Neural progenitor cell (in vitro differentiated cells): ENCODE measurements around the gene PEAK1. TPM values are rescaled to one million over a fixed set of nuclear protein-coding genes. Genes with fewer than 3 reads are reported as not detected.

Experiments
- DNase-seq: peaks from one replicate; pipeline ENCODE4 v3.0.0-alpha.2; 2016; ENCODE audit warnings: low spot score
- H2AFZ ChIP-seq: fragments of 200-600 bp; sonication (generic); replicated peaks from 2 replicates; pipeline ENCODE4 v1.6.1; 2016; ENCODE audit warnings: antibody characterized with exemption
- H3F3A ChIP-seq: fragments of 200-600 bp; sonication (generic); 2 replicates; pipeline ENCODE4 v1.6.1; 2016; ENCODE audit warnings: antibody characterized with exemption, low read depth
- H3K27ac ChIP-seq: fragments of 200-600 bp; sonication (generic); 2 replicates; pipeline ENCODE4 v1.5.1; 2016; ENCODE audit warnings: mild to moderate bottlenecking
- H3K27me3 ChIP-seq: fragments of 200-600 bp; sonication (generic); 2 replicates; pipeline ENCODE4 v1.6.1; 2016; ENCODE audit warnings: mild to moderate bottlenecking, moderate library complexity
- H3K36me3 ChIP-seq: fragments of 200-600 bp; sonication (generic); 2 replicates; pipeline ENCODE4 v1.5.1; 2016
- H3K4me1 ChIP-seq: fragments of 200-600 bp; sonication (generic); 2 replicates; pipeline ENCODE4 v1.6.1; 2016; ENCODE audit warnings: mixed run types
- H3K4me2 ChIP-seq: fragments of 200-600 bp; sonication (generic); 2 replicates; pipeline ENCODE4 v1.6.1; 2016
- H3K4me3 ChIP-seq: fragments of 200-600 bp; sonication (generic); 2 replicates; pipeline ENCODE4 v1.5.1; 2016
- H3K79me2 ChIP-seq: fragments of 200-600 bp; sonication (generic); 2 replicates; pipeline ENCODE4 v1.6.1; 2016; ENCODE audit warnings: low read depth
- H3K9ac ChIP-seq: fragments of 200-600 bp; sonication (generic); 2 replicates; pipeline ENCODE4 v1.6.1; 2016
- H3K9me3 ChIP-seq: fragments of 200-600 bp; sonication (generic); 2 replicates; pipeline ENCODE4 v1.5.1; 2016; ENCODE audit warnings: low read depth
- H4K20me1 ChIP-seq: fragments of 200-600 bp; sonication (generic); 2 replicates; pipeline ENCODE4 v1.6.1; 2016; ENCODE audit warnings: low read depth
- H3K27ac Mint-ChIP-seq: 3 replicates; pipeline ENCODE4 v1.8.0; 2021; ENCODE audit warnings: mixed read lengths
- H3K27me3 Mint-ChIP-seq: 2 replicates; pipeline ENCODE4 v1.8.0; 2022; ENCODE audit warnings: low read depth, mild to moderate bottlenecking, inconsistent platforms, moderate library complexity, mixed read lengths; ENCODE audit not compliant: insufficient read depth
- H3K36me3 Mint-ChIP-seq: 3 replicates; pipeline ENCODE4 v1.8.0; 2021; ENCODE audit warnings: mixed read lengths
- H3K4me1 Mint-ChIP-seq: 3 replicates; pipeline ENCODE4 v1.8.0; 2021; ENCODE audit warnings: mixed read lengths
- H3K4me3 Mint-ChIP-seq: 3 replicates; pipeline ENCODE4 v1.8.0; 2021; ENCODE audit warnings: mild to moderate bottlenecking, moderate library complexity, mixed read lengths
- H3K9me3 Mint-ChIP-seq: 3 replicates; pipeline ENCODE4 v1.8.0; 2020; ENCODE audit warnings: mixed read lengths
- EZH2 ChIP-seq: fragments of 200-600 bp; sonication (generic); IDR thresholded peaks from 2 replicates; pipeline ENCODE4 v1.6.1; 2017; ENCODE audit warnings: antibody characterized with exemption, mild to moderate bottlenecking, moderate library complexity
- EZH2phosphoT487 ChIP-seq: fragments of 200-600 bp; sonication (generic); IDR thresholded peaks from 2 replicates; pipeline ENCODE4 v1.6.1; 2017; ENCODE audit warnings: antibody characterized with exemption
- total RNA-seq: library from RNA; depleted of rRNA; stranded (reverse); fragments of >200 nt; gene quantifications from 2 replicates; pipeline ENCODE4 v1.2.3, GENCODE V29; 2015; ENCODE audit warnings: low replicate concordance
- TF ChIP-seq, protein P1 (sequence below): fragments of 200-600 bp; sonication (generic); IDR thresholded peaks from 2 replicates; pipeline ENCODE4 v1.5.1; 2017; ENCODE audit warnings: antibody characterized with exemption, mild to moderate bottlenecking

The PEAK1 gene
- total RNA-seq, 1 donor from 2014 or later = 30.9 TPM

DNA sequence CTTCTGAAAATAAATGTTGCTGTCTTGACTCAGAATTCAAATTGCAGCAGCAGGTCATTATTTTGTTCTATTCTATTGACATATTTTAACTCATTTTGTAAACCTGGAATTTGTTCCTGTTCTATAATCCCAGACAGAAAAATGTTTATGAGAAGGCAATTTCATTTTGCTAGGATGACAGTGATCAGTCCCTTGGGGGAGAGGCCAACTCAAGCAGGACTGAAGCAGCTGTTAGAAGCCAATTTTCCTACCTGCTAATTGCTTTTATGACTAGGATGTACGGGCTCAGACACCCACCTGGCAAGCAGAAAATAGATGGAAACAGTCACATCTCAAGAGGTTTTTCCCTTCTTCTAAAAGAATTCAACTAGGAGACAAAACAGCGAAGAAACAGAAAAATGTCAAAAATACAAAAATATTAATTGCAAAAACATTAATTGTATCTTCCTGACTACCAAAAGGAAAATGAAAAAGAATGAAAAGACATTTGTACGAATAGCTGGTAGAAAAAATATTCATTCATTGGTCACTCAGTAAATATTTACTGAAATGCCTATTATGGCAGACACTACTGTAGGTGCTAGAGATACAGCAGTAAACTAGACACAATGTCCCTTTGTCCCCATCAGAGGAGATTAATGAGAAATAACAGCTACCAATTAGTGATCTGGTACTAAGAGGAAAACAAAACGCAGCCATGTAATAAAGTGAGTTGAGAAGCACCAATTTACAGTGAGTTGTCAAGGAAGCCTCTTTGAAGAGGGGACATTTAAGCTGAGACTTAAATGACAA, 73.5 kb downstream of the PEAK1 start:
- Histone ChIP-seq H3K27ac (no peak overlapping the region), H3K4me3 (no peak overlapping the region), H3K9ac (no peak overlapping the region), H3K9me3 (no peaks in the 10 kb centered on the region), H3K79me2 (peaks cover 6% of the 10 kb centered on the region), H3K36me3 (no peaks in the 10 kb centered on the region), H3F3A (peaks cover 7% of the 10 kb centered on the region), H3K4me2 (no peak overlapping the region), H4K20me1 (no peaks in the 10 kb centered on the region), H3K4me1 (peaks cover 21% of the 10 kb centered on the region), H2AFZ (no peak overlapping the region), H3K27me3 (no peaks in the 10 kb centered on the region)
- Mint-ChIP-seq H3K36me3 (peaks cover 20% of the 10 kb centered on the region), H3K27me3 (no peaks in the 10 kb centered on the region), H3K27ac (no peak overlapping the region), H3K4me1 (no peaks in the 10 kb centered on the region), H3K4me3 (no peak overlapping the region), H3K9me3 (peaks cover 6% of the 10 kb centered on the region)
- TF ChIP-seq EZH2phosphoT487 = no peak
- TF ChIP-seq, protein P1, sequence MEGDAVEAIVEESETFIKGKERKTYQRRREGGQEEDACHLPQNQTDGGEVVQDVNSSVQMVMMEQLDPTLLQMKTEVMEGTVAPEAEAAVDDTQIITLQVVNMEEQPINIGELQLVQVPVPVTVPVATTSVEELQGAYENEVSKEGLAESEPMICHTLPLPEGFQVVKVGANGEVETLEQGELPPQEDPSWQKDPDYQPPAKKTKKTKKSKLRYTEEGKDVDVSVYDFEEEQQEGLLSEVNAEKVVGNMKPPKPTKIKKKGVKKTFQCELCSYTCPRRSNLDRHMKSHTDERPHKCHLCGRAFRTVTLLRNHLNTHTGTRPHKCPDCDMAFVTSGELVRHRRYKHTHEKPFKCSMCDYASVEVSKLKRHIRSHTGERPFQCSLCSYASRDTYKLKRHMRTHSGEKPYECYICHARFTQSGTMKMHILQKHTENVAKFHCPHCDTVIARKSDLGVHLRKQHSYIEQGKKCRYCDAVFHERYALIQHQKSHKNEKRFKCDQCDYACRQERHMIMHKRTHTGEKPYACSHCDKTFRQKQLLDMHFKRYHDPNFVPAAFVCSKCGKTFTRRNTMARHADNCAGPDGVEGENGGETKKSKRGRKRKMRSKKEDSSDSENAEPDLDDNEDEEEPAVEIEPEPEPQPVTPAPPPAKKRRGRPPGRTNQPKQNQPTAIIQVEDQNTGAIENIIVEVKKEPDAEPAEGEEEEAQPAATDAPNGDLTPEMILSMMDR = no peak
- no peak for DNase-seq

DNA sequence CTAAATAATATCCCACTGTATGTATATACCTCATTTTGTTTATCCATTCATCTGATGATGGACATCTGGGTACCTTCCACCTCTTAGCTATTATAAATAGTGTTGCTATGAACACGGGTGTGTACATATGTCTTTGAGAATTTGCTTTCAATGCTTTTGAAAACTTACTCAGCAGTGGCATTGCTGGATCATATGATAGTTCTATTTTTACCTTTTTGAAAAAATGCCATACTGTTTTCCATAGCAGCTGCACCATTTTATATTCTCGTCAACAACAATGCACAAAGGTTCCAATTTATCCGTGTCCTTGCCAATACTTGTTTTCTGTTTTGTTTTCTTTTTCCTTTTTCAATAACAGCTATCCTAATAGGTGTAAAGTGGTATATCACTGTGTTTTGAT, 77.1 kb downstream of the PEAK1 start:
- Mint-ChIP-seq H3K9me3 (peaks cover 8% of the 10 kb centered on the region), H3K27ac (no peak overlapping the region), H3K27me3 (no peaks in the 10 kb centered on the region), H3K36me3 (peaks cover 23% of the 10 kb centered on the region), H3K4me1 (no peaks in the 10 kb centered on the region), H3K4me3 (no peak overlapping the region)
- H2AFZ ChIP-seq = no peak overlapping the region
- H3K4me3 ChIP-seq = no peak overlapping the region
- no peak overlapping the region for H3K9ac ChIP-seq
- H3K79me2 ChIP-seq = peaks cover 6% of the 10 kb centered on the region
- no peaks in the 10 kb centered on the region for H3F3A ChIP-seq
- H3K36me3 ChIP-seq = no peaks in the 10 kb centered on the region
- no peaks in the 10 kb centered on the region for H3K9me3 ChIP-seq
- no peak for TF ChIP-seq EZH2
- TF ChIP-seq EZH2phosphoT487 = no peak
- TF ChIP-seq, protein P1 = no peak
- no peaks in the 10 kb centered on the region for H3K4me1 ChIP-seq
- no peak overlapping the region for H3K27ac ChIP-seq
- H3K27me3 ChIP-seq = no peaks in the 10 kb centered on the region
- H4K20me1 ChIP-seq = no peaks in the 10 kb centered on the region
- H3K4me2 ChIP-seq = no peak overlapping the region
- no peak for DNase-seq

DNA sequence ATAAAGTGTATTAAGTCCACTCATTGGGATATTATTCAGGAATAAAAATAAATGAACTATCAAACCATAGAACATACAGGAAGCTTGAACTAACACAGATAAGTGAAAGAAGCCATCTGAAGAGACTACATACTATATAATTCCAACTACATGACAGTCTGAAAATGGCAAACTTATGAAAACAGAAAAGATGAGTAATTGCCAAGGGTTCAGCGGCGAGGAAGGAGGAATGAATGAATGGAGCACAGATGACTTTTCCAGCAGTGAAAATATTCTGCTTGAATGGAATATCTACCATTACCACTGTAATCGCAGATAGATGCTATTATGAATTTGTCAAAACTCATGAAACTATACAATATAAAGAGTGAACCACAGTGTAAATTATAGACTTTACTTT, 79.7 kb downstream of the PEAK1 start:
- Mint-ChIP-seq H3K36me3 (peaks cover 12% of the 10 kb centered on the region), H3K27ac (no peak overlapping the region), H3K4me3 (no peak overlapping the region), H3K27me3 (no peaks in the 10 kb centered on the region), H3K4me1 (no peaks in the 10 kb centered on the region), H3K9me3 (peaks cover 8% of the 10 kb centered on the region)
- H3K4me1 ChIP-seq = no peaks in the 10 kb centered on the region
- H3K9ac ChIP-seq = no peak overlapping the region
- H2AFZ ChIP-seq = no peak overlapping the region
- H3K4me2 ChIP-seq = no peak overlapping the region
- no peaks in the 10 kb centered on the region for H3K36me3 ChIP-seq
- no peaks in the 10 kb centered on the region for H3F3A ChIP-seq
- H4K20me1 ChIP-seq = no peaks in the 10 kb centered on the region
- H3K79me2 ChIP-seq = no peaks in the 10 kb centered on the region
- H3K4me3 ChIP-seq = no peak overlapping the region
- DNase-seq = no peak
- H3K9me3 ChIP-seq = no peaks in the 10 kb centered on the region
- no peaks in the 10 kb centered on the region for H3K27me3 ChIP-seq
- H3K27ac ChIP-seq = no peak overlapping the region
- TF ChIP-seq EZH2phosphoT487 (no peak), EZH2 (no peak)

DNA sequence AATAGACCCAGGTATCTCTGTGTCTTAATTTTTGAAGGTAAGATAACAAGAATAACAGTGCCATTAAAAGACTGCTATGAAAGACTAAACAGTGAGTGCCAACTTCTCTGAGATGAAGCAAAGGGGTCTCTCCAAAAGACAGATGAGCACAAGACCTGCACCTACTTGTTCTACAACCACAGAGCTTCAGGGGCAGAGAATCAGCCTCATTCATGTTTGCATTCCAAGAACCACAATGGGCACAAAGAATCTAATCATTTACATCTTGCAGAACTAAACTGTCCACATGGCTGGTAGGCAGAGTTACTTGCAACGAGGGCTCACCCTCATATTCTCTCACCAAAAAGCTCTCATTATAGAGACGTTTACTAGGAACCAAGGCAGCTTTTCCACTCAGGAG, 83.9 kb downstream of the PEAK1 start:
- Histone ChIP-seq H3K9me3 (no peaks in the 10 kb centered on the region), H2AFZ (no peak overlapping the region), H3K36me3 (no peaks in the 10 kb centered on the region), H3K4me2 (no peak overlapping the region), H3K27ac (no peak overlapping the region), H3K27me3 (no peaks in the 10 kb centered on the region), H3K9ac (no peak overlapping the region), H3K4me3 (no peak overlapping the region), H3F3A (no peaks in the 10 kb centered on the region), H4K20me1 (no peaks in the 10 kb centered on the region), H3K4me1 (no peaks in the 10 kb centered on the region), H3K79me2 (no peaks in the 10 kb centered on the region)
- no peak for DNase-seq
- Mint-ChIP-seq H3K27ac (no peak overlapping the region), H3K9me3 (peaks cover 2% of the 10 kb centered on the region), H3K4me1 (no peaks in the 10 kb centered on the region), H3K4me3 (no peak overlapping the region), H3K36me3 (peaks cover 5% of the 10 kb centered on the region), H3K27me3 (no peaks in the 10 kb centered on the region)
- TF ChIP-seq EZH2 = no peak
- TF ChIP-seq, protein P1 = no peak
- TF ChIP-seq EZH2phosphoT487 = no peak
